Lung (tissue), 12 donors: ENCODE data around the gene TMEM63A. TPM values are rescaled to one million over a fixed set of nuclear protein-coding genes. Genes with fewer than 3 reads are reported as not detected.
"Not testable (repeated sequence)": the region's sequence is repeated elsewhere in the genome, so short reads cannot be mapped to it uniquely, and the experiment has no call there.

ENCODE experiments used
- ATAC-seq: fragments of 200-7000 bp; cut with Tn5 transposase; one replicate; pipeline ENCODE4 v1.9.1; 2020; ENCODE audit warnings: moderate number of reproducible peaks; ENCODE audit not compliant: insufficient read depth, low FRiP score
- DNase-seq, 3 donors: peaks; one replicate each; pipeline ENCODE4 v3.0.0-alpha.2; 2013 to 2017
- H3K27ac ChIP-seq, 2 donors: one replicate each; pipeline ENCODE4 v1.5.1; 2013; ENCODE audit warnings: mild to moderate bottlenecking in 2 of 2, moderate library complexity in 2 of 2, control low read depth in 1 of 2, inconsistent platforms in 1 of 2, low read depth in 1 of 2, low read length in 1 of 2
- H3K27me3 ChIP-seq, 3 donors: one replicate each; pipeline ENCODE4 v1.5.1; 2013; ENCODE audit warnings: low read length in 2 of 3; ENCODE audit not compliant: control insufficient read depth in 3 of 3, insufficient read depth in 3 of 3
- H3K36me3 ChIP-seq, 4 donors: one replicate each; pipeline ENCODE4 v1.5.1; 2013; ENCODE audit warnings: low read length in 4 of 4, mild to moderate bottlenecking in 1 of 4, moderate library complexity in 1 of 4; ENCODE audit not compliant: control insufficient read depth in 4 of 4, insufficient read depth in 4 of 4
- H3K4me1 ChIP-seq, 5 donors: one replicate each; pipeline ENCODE4 v1.5.1; 2013; ENCODE audit warnings: low read length in 5 of 5, mild to moderate bottlenecking in 2 of 5, moderate library complexity in 1 of 5; ENCODE audit not compliant: control insufficient read depth in 5 of 5, insufficient read depth in 5 of 5
- H3K4me3 ChIP-seq: one replicate; pipeline ENCODE4 v1.5.1; 2013; ENCODE audit warnings: mild to moderate bottlenecking, control low read depth, moderate library complexity
- H3K9ac ChIP-seq, 2 donors: one replicate each; pipeline ENCODE4 v1.5.1; 2013; ENCODE audit warnings: low read length in 2 of 2, control low read depth in 1 of 2; ENCODE audit not compliant: insufficient read depth in 1 of 2
- H3K9me3 ChIP-seq, 4 donors: one replicate each; pipeline ENCODE4 v1.5.1; 2013; ENCODE audit warnings: low read length in 3 of 4, mild to moderate bottlenecking in 1 of 4, moderate library complexity in 1 of 4; ENCODE audit not compliant: control insufficient read depth in 4 of 4, insufficient read depth in 3 of 4
- WGBS, 2 donors: extraction: QIAGEN DNeasy Blood & Tissue Kit; methylation state at CpG; one replicate each; pipeline ENCODE4 v1.1.7; 2013; 5-methylcytosine and 5-hydroxymethylcytosine counted together
- polyA plus RNA-seq, 2 donors: library from polyadenylated mRNA; stranded (reverse); fragments of 200-250 nt; gene quantifications; one replicate each; pipeline ENCODE4 v1.2.1, GENCODE V29; 2013
- total RNA-seq, 2 donors: library from RNA; depleted of rRNA in 1 of 2; stranded (reverse); fragments of >200 nt in 1 of 2; gene quantifications; one replicate each; pipeline ENCODE4 v1.2.1, GENCODE V29; 2014 to 2021
- TF ChIP-seq, protein P1 (sequence below): IDR thresholded peaks from 2 replicates; pipeline ENCODE4 v1.5.1; 2012; ENCODE audit warnings: mild to moderate bottlenecking; ENCODE audit errors: control extremely low read depth, extremely low read depth
- donor health status: control.
- donor health status: control.
- donor health status: Bipolar disorder and iron deficiency.
- donor health status: healthy.
- donor health status: DM: yes; HTN: yes; CAD: no.

TMEM63A gene
- total and polyA plus RNA-seq, 4 donors: 26.1 to 108 (median 73.1) TPM

DNA sequence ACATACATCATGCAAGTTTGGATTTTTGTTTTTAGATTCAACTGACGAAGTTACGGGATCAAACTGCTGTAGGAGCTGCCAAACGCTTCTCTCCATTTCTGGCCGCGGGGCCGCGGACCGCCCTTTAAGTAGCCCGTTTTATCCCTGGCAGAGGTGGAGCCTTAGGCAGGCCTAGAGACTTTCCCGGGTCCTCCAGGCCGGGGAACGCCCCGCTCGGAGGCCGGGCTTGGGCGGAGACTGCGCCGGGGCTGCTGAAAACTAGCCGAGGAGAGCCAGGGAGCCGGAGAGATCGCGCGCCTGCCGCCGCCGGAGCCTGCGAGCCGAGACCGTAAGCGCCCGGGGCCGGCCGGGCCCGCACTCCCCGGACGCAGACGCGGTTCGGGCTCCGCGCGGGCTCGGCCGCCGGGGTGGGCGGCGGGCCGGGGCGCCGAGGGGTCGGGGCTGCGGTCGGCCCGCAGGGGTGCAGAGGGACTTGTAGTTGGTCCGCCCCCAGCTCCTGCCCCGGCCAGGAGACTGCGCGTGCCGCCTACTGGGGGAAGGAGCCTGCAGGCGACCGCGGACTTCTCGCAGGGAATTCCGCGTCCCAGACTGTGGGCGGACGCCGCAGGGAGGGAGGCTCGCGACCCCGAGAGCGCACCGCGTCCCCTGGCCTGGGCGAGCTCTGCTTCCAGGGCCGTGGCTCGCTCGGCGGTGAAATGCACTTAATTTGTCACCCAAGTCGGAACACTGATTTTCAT is 72.2 kb downstream of the TMEM63A start, which contains the start of gene EPHX1:
TSS of gene EPHX1 (plus strand) at position 283 of the 737 bp plus-strand sequence. CDS start 18,606 bp downstream, outside the sequence.
- DNase-seq (peak; percentile 92 to 94 (median 93)), ATAC-seq (peak; percentile 87)
- WGBS, 2 donors: 1% methylated on average over 72 to 80 of the region's 80 CpGs
- peak within 1 kb of the TSS; percentile 73 for H3K4me3 ChIP-seq
- peak within 1 kb of the TSS; percentile 74 to 91 for H3K27ac ChIP-seq
- TF ChIP-seq, protein P1, sequence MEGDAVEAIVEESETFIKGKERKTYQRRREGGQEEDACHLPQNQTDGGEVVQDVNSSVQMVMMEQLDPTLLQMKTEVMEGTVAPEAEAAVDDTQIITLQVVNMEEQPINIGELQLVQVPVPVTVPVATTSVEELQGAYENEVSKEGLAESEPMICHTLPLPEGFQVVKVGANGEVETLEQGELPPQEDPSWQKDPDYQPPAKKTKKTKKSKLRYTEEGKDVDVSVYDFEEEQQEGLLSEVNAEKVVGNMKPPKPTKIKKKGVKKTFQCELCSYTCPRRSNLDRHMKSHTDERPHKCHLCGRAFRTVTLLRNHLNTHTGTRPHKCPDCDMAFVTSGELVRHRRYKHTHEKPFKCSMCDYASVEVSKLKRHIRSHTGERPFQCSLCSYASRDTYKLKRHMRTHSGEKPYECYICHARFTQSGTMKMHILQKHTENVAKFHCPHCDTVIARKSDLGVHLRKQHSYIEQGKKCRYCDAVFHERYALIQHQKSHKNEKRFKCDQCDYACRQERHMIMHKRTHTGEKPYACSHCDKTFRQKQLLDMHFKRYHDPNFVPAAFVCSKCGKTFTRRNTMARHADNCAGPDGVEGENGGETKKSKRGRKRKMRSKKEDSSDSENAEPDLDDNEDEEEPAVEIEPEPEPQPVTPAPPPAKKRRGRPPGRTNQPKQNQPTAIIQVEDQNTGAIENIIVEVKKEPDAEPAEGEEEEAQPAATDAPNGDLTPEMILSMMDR: no peak
- H3K9ac ChIP-seq: peak within 1 kb of the TSS in 1 of 2 donors; percentile 75
- peaks cover 0 to 47% (median 27%) of the 10 kb centered on the region in 5 donors for H3K4me1 ChIP-seq
- H3K9me3 ChIP-seq: no peaks in the 10 kb centered on the region
- H3K36me3 ChIP-seq: peaks cover 0 to 8% (median under 1%) of the 10 kb centered on the region in 4 donors
- no peaks in the 10 kb centered on the region for H3K27me3 ChIP-seq

DNA sequence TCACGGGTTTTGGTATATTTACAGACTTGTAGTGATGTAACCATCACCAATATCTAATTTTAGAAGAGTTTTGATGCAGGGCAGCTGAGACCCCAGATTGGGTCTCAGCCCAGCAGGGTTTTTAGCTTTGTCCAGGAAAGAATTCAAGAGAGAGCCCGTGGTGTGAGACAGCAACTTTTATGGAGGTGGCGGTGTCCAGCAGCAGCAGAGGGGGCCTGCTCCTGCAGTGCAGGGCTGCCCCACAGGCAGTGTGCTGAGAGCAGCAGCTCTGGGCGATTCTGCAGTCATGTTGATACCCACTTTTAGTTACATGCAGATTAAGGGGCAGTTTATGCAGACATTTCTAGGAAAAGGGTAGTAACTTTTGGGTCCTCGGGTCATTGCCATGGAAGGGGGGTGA is 74.0 kb downstream of the TMEM63A start:
- Histone ChIP-seq H3K27ac (peak overlapping the region in 1 of 2 donors; percentile 33), H3K4me1 (peaks cover 0 to 29% (median 13%) of the 10 kb centered on the region in 5 donors), H3K27me3 (no peaks in the 10 kb centered on the region), H3K4me3 (no peak overlapping the region), H3K9me3 (no peaks in the 10 kb centered on the region), H3K36me3 (peaks cover 0 to 8% (median 0%) of the 10 kb centered on the region in 4 donors), H3K9ac (no peak overlapping the region)
- TF ChIP-seq, protein P1: no peak
- ATAC-seq (no peak), DNase-seq (no peak)
- WGBS, 2 donors: 83 to 94% methylated on average over 5 of the region's 5 CpGs

DNA sequence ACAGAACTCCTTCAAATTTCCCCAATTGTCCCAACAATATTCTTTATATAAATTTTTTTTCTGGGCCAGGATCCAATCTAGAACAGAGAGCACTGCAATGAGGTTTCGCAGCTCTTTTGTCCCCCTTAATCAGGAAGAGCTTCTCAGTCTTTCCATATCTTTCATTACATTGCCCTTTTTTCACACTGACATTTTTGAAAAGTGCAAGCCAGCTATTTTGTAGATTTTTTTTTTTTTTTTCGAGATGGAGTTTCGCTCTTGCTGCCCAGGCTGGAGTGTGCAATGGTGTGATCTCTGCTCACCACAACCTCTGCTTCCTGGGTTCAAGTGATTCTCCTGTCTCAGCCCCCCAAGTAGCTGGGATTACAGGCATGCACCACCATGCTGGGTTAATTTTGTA is 75.4 kb downstream of the TMEM63A start:
- not testable (repeated sequence) for DNase-seq, H3K36me3 ChIP-seq, H3K9ac ChIP-seq, H3K9me3 ChIP-seq, H3K27me3 ChIP-seq, H3K4me3 ChIP-seq, ATAC-seq, H3K27ac ChIP-seq
- peaks cover 0 to 15% (median 0%) of the 10 kb centered on the region in 5 donors for H3K4me1 ChIP-seq
- WGBS, 2 donors: 92% methylated on average over 3 of the region's 3 CpGs

DNA sequence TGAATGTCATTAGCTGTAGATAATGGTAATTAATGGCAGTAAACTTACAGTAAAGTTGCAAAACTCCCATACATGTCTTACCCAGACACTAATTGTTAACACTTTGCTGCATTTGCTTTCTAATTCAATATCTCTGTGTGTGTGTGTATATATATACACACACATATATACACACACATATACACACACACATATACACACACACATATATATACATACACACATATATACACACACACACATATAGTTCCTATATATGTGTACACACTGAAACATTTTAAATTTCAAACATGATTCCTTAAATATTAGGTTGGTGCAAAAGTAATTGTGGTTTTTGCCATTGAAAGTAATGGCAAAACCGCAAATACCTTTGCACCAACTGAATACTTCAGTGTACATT is 75.9 kb downstream of the TMEM63A start:
- no peaks in the 10 kb centered on the region for H3K27me3 ChIP-seq
- no peak for DNase-seq
- peaks cover 0 to 10% (median 0%) of the 10 kb centered on the region in 5 donors for H3K4me1 ChIP-seq
- no peaks in the 10 kb centered on the region for H3K9me3 ChIP-seq
- no peaks in the 10 kb centered on the region for H3K36me3 ChIP-seq
- 97% methylated on average over 1 of the region's 1 CpG for WGBS, 2 donors
- ATAC-seq: no peak
- no peak overlapping the region for H3K9ac ChIP-seq
- H3K27ac ChIP-seq: no peak overlapping the region
- TF ChIP-seq, protein P1: no peak
- H3K4me3 ChIP-seq: no peak overlapping the region

DNA sequence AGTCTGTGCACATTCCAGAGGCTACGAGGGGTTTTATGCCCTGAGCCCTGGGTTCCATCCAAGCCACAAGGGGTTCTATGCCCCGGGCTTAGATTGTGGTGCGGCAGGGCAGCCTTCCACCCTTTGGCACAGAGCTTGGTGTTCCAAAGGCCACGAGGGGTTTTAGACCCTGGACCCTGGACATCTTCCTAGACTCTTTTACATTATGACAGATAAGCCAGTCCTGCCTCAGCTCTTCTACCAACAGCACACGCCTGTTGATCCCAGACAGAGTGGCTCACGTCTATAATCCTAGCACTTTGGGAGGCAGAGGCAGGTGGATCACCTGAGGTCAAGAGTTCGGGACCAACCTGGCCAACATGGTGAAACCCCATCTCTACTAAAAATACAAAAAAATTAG is 81.0 kb downstream of the TMEM63A start:
- H3K9ac ChIP-seq, H3K4me1 ChIP-seq, H3K9me3 ChIP-seq, DNase-seq, ATAC-seq, H3K36me3 ChIP-seq, H3K27me3 ChIP-seq, H3K4me3 ChIP-seq, H3K27ac ChIP-seq: not testable (repeated sequence)
- 94 to 95% methylated on average over 7 of the region's 7 CpGs for WGBS, 2 donors

DNA sequence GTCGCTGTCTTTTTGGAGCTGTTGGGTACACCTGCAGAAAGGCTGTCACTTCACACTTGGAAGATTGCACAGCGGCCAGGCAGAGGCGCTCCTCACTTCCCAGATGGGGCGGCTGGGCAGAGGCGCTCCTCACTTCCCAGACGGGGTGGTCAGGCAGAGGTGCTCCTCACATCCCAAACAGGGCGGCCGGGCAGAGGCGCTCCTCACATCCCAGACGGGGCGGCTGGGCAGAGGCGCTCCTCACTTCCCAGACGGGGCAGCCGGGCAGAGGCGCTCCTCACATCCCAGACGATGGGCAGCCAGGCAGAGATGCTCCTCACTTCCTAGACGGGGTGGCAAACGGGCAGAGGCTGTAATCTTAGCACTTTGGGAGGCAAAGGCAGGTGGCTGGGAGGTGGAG is 86.1 kb downstream of the TMEM63A start:
- H3K9me3 ChIP-seq, H3K27ac ChIP-seq, H3K9ac ChIP-seq, H3K36me3 ChIP-seq, H3K4me1 ChIP-seq, DNase-seq, H3K27me3 ChIP-seq, H3K4me3 ChIP-seq, ATAC-seq: not testable (repeated sequence)
- WGBS, 2 donors: 98 to 99% methylated on average over 18 of the region's 18 CpGs
